HepG2 (cell line): ENCODE results near the gene COASY. TPM values are rescaled to one million over a fixed set of nuclear protein-coding genes. Genes with fewer than 3 reads are reported as not detected.

Experiments
- ASH2L ChIP-seq: fragments of 300-600, 200-600 bp; sonication (generic); IDR thresholded peaks from 2 replicates; pipeline ENCODE4 v1.7.0; 2017; ENCODE audit warnings: low read depth, mild to moderate bottlenecking, moderate library complexity, mixed read lengths, low read length; ENCODE audit not compliant: insufficient read length
- CENPBD1 ChIP-seq: sonication (generic); formaldehyde crosslinking; IDR thresholded peaks from 2 replicates; pipeline ENCODE4 v1.8.0; 2022; ENCODE audit warnings: missing genetic modification reagents, low read depth, mild to moderate bottlenecking, borderline replicate concordance
- EP300 ChIP-seq, 3 experiments: sonication (generic) in 1 of 3; formaldehyde crosslinking in 1 of 3; IDR thresholded peaks; 2 replicates each; pipeline versions ENCODE4 v1.5.1 to v1.6.1; 2011 to 2020; ENCODE audit warnings: low read depth in 2 of 3, low read length in 2 of 3, borderline replicate concordance in 1 of 3, improper control_type of control experiment in 1 of 3, mild to moderate bottlenecking in 1 of 3, missing genetic modification reagents in 1 of 3, moderate library complexity in 1 of 3
- ERF ChIP-seq: IDR thresholded peaks from 2 replicates; pipeline ENCODE4 v1.6.1; 2018; ENCODE audit warnings: missing biosample characterization, missing genetic modification reagents
- FOXA3 ChIP-seq: IDR thresholded peaks from 2 replicates; pipeline ENCODE4 v1.6.1; 2016; ENCODE audit warnings: missing genetic modification reagents, missing compliant biosample characterization
- IRF2 ChIP-seq: IDR thresholded peaks from 2 replicates; pipeline ENCODE4 v1.6.1; 2018; ENCODE audit warnings: missing genetic modification reagents, missing compliant biosample characterization
- KLF16 ChIP-seq, 2 experiments: sonication (generic) in 1 of 2; formaldehyde crosslinking in 1 of 2; IDR thresholded peaks; 2 replicates each; pipeline versions ENCODE4 v1.6.1 to v1.8.0; 2016 to 2023; ENCODE audit warnings: missing genetic modification reagents in 2 of 2, missing compliant biosample characterization in 1 of 2
- MXI1 ChIP-seq: IDR thresholded peaks from 3 replicates; pipeline ENCODE4 v1.6.1; 2012; ENCODE audit warnings: low read depth, low read length, inconsistent platforms, borderline replicate concordance
- NFKBIZ ChIP-seq: IDR thresholded peaks from 2 replicates; pipeline ENCODE4 v1.6.1; 2018; ENCODE audit warnings: missing genetic modification reagents, missing compliant biosample characterization
- RXRB ChIP-seq: IDR thresholded peaks from 2 replicates; pipeline ENCODE4 v1.6.1; 2016; ENCODE audit warnings: borderline replicate concordance, missing genetic modification reagents, missing compliant biosample characterization
- SALL1 ChIP-seq: sonication (generic); formaldehyde crosslinking; IDR thresholded peaks from 2 replicates; pipeline ENCODE4 v1.8.0; 2022; ENCODE audit warnings: mild to moderate bottlenecking, missing genetic modification reagents
- SP5 ChIP-seq: IDR thresholded peaks from 2 replicates; pipeline ENCODE4 v1.6.1; 2016; ENCODE audit warnings: low read depth, borderline replicate concordance
- TBX2 ChIP-seq: sonication (generic); formaldehyde crosslinking; IDR thresholded peaks from 2 replicates; pipeline ENCODE4 v1.5.0; 2020; ENCODE audit warnings: missing genetic modification reagents, mild to moderate bottlenecking, borderline replicate concordance
- ZBTB7A ChIP-seq: sonication (generic); formaldehyde crosslinking; IDR thresholded peaks from 2 replicates; pipeline ENCODE4 v1.8.0; 2022; ENCODE audit warnings: mild to moderate bottlenecking, missing genetic modification reagents
- ZFP37 ChIP-seq: sonication (generic); formaldehyde crosslinking; IDR thresholded peaks from 2 replicates; pipeline ENCODE4 v1.4.0; 2020; ENCODE audit warnings: missing genetic modification reagents, borderline replicate concordance
- ZNF18 ChIP-seq: sonication (generic); formaldehyde crosslinking; IDR thresholded peaks from 2 replicates; pipeline ENCODE4 v1.8.0; 2022; ENCODE audit warnings: mild to moderate bottlenecking, missing genetic modification reagents; ENCODE audit not compliant: insufficient replicate concordance
- ZNF292 ChIP-seq: sonication (generic); formaldehyde crosslinking; IDR thresholded peaks from 2 replicates; pipeline ENCODE4 v1.8.1; 2022; ENCODE audit warnings: mild to moderate bottlenecking, low read depth, missing genetic modification reagents, borderline replicate concordance
- ZNF317 ChIP-seq: sonication (generic); formaldehyde crosslinking; IDR thresholded peaks from 2 replicates; pipeline ENCODE4 v1.5.0; 2020; ENCODE audit warnings: mild to moderate bottlenecking, missing genetic modification reagents
- ZNF710 ChIP-seq: sonication (generic); formaldehyde crosslinking; IDR thresholded peaks from 2 replicates; pipeline ENCODE4 v1.5.0; 2020; ENCODE audit warnings: mild to moderate bottlenecking, missing genetic modification reagents, borderline replicate concordance
- polyA plus RNA-seq, 8 experiments: library from polyadenylated mRNA; depleted of rRNA in 3 of 8; stranded (reverse) in 7 of 8; unstranded in 1 of 8; fragments of >200 nt; fragmentation: Illumina TruSeq in 4 of 8; extraction: Trizol in 4 of 8; gene quantifications; 2 replicates each; pipeline versions ENCODE4 v1.2.1 to v1.2.3, GENCODE V29; 2011 to 2016; ENCODE audit warnings: low read depth in 4 of 8, missing spikeins in 1 of 8, mixed read lengths in 1 of 8; ENCODE audit not compliant: insufficient read depth in 1 of 8
- total RNA-seq, 5 experiments: library from RNA; depleted of rRNA; stranded (reverse); fragments of >200 nt; fragmentation: Illumina TruSeq; extraction: Trizol; gene quantifications; 2 replicates each; pipeline ENCODE4 v1.2.3, GENCODE V29; 2016; ENCODE audit warnings: low read depth in 1 of 5
- TF ChIP-seq, protein P1 (sequence below): sonication (generic); formaldehyde crosslinking; IDR thresholded peaks from 2 replicates; pipeline ENCODE4 v1.4.0; 2020; ENCODE audit warnings: missing genetic modification reagents, borderline replicate concordance
- TF ChIP-seq, protein P2 (sequence below): sonication (generic); formaldehyde crosslinking; IDR thresholded peaks from 2 replicates; pipeline ENCODE4 v1.4.0; 2020; ENCODE audit warnings: mild to moderate bottlenecking, missing genetic modification reagents

The COASY gene
- total and polyA plus RNA-seq, 2 of the 13 experiments (the other 11 are each of a cell fraction or from before 2014, with no cell fraction given), result 90.7 to 125 TPM

DNA sequence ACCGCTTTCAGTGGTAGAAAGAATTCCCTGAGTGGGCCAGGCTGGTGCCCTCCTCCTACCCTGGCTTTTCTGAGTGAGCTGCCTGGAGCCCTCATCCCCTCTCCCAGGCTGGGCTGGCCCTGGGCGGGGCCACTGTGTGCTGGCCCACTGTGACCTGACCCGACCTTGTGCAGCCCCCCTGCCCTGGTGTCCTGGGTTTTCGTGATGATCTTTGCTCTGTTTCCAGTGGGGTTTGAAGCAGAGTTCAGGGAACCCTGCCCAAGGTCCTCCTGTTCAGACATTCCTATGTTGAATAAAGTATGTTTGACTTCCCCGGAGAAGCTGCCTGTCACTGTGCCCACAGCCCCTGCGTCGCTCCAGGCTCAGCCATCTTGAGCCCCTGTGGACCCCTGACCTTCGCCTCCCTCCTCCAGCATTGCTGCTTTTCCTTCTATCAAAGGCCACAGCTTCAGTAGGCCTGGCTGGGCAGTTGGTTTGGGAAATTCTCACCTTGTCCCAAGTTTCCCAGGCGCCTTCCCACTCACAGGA is 39.6 kb upstream of the COASY start (continued):
- TF ChIP-seq, protein P1, sequence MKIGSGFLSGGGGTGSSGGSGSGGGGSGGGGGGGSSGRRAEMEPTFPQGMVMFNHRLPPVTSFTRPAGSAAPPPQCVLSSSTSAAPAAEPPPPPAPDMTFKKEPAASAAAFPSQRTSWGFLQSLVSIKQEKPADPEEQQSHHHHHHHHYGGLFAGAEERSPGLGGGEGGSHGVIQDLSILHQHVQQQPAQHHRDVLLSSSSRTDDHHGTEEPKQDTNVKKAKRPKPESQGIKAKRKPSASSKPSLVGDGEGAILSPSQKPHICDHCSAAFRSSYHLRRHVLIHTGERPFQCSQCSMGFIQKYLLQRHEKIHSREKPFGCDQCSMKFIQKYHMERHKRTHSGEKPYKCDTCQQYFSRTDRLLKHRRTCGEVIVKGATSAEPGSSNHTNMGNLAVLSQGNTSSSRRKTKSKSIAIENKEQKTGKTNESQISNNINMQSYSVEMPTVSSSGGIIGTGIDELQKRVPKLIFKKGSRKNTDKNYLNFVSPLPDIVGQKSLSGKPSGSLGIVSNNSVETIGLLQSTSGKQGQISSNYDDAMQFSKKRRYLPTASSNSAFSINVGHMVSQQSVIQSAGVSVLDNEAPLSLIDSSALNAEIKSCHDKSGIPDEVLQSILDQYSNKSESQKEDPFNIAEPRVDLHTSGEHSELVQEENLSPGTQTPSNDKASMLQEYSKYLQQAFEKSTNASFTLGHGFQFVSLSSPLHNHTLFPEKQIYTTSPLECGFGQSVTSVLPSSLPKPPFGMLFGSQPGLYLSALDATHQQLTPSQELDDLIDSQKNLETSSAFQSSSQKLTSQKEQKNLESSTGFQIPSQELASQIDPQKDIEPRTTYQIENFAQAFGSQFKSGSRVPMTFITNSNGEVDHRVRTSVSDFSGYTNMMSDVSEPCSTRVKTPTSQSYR (CRISPR knock-in tag), result peak; percentile 25; the same call in 1 of the 2 replicates
- TF ChIP-seq ZBTB7A (CRISPR knock-in tag) (peak; percentile 95), CENPBD1 (CRISPR knock-in tag) (no peak), NFKBIZ (CRISPR knock-in tag) (no peak), KLF16 (CRISPR knock-in tag; IDR thresholded peaks at IDR 0.05) (no peak), MXI1 (0 out of 3 replicates have a peak, but pooled peaks have one; percentile 11), FOXA3 (CRISPR knock-in tag) (no peak), ZNF710 (0 out of 2 replicates have a peak, but pooled peaks have one; percentile 58), SP5 (CRISPR knock-in tag) (peak; percentile 40; the same call in 1 of the 2 replicates), RXRB (CRISPR knock-in tag) (peak; percentile 92), SALL1 (CRISPR knock-in tag) (peak; percentile 80), ZNF292 (CRISPR knock-in tag) (no peak), EP300 (IDR thresholded peaks at IDR 0.05; ENCODE audit: low read depth in 2 of 2, low read length in 2 of 2) (peak in 1 of 2 experiments; percentile 49; a peak in 2 of 4 replicates), EP300 (CRISPR knock-in tag; IDR thresholded peaks at IDR 0.05; ENCODE audit: borderline replicate concordance) (no peak), ZFP37 (CRISPR knock-in tag) (no peak), IRF2 (peak; percentile 48; the same call in 1 of the 2 replicates), ASH2L (peak; percentile 10), TBX2 (CRISPR knock-in tag) (peak; percentile 25; the same call in 1 of the 2 replicates), ZNF317 (CRISPR knock-in tag) (0 out of 2 replicates have a peak, but pooled peaks have one; percentile 25), ZNF18 (CRISPR knock-in tag) (no peak), ERF (CRISPR knock-in tag) (0 out of 2 replicates have a peak, but pooled peaks have one; percentile 20)
- TF ChIP-seq, protein P2, sequence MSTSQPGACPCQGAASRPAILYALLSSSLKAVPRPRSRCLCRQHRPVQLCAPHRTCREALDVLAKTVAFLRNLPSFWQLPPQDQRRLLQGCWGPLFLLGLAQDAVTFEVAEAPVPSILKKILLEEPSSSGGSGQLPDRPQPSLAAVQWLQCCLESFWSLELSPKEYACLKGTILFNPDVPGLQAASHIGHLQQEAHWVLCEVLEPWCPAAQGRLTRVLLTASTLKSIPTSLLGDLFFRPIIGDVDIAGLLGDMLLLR (CRISPR knock-in tag), result 0 out of 2 replicates have a peak, but pooled peaks have one; percentile 24
